Esophagus muscularis mucosa (tissue), 4 donors: ENCODE data around the gene CHCHD6.

Source experiments
- EP300 ChIP-seq: sonication (generic); formaldehyde crosslinking; IDR thresholded peaks from one replicate; pipeline ENCODE4 v1.6.1; 2017; ENCODE audit warnings: antibody characterized with exemption
- POLR2A ChIP-seq: fragments of 450-650 bp; IDR thresholded peaks from one replicate; pipeline ENCODE4 v1.6.1; 2017; ENCODE audit warnings: antibody characterized with exemption, moderate library complexity, mild to moderate bottlenecking, low read depth
- POLR2AphosphoS5 ChIP-seq, 2 donors: sonication (generic); formaldehyde crosslinking; IDR thresholded peaks; one replicate each; pipeline ENCODE4 v1.6.1; 2017; ENCODE audit warnings: antibody characterized with exemption in 2 of 2
- TF ChIP-seq, protein P1 (sequence below), 3 experiments: fragments of 200-600 bp in 2 of 3; fragments of 450-650 bp in 1 of 3; sonication (generic) in 2 of 3; IDR thresholded peaks; one replicate each; pipeline ENCODE4 v1.5.1; 2017 to 2019; ENCODE audit warnings: antibody characterized with exemption in 3 of 3, mild to moderate bottlenecking in 2 of 3, moderate library complexity in 1 of 3

DNA sequence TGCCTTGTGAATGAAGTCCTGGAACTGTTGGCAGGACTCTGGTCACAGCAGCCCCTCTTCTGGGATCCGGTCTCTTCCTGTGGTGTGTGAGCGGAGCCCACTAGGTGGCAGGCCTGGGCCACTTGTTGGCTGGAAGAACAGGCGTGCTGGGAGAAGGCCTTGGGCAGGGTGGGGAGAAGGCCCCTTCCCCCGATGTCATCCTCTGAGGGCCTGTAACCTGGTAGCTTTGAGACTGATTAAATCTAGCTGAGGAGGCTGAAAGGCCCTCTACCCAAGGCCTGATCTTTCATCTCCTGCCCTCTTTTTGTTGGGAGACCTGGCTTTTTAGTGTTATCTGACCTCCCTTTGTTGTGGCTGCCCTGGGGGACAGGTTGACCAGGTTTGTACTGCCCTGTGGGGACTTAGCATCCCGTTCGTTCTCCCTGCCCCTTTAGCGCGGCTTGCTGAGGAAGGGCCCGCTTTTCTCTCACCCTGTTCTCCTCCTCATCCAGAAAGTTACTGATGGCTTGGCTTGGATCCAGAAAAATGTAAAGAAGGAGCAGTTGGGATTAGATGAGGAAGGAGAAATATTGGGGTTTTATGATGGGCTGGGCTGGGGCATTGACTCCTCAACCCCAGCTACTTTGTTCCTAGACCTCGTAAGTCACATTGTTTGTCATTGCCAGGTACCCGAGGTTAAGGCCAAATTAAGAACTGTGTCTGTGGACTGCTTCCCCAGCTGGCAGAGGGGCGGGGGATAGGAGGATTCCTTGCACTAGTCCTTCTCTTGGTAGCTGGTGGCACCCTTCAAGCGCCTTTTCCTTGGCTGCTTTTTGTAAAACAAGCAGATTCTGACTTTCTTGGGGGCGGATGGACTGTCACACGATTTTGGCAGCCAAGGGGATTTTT, 48.5 kb downstream of the CHCHD6 start:
- TF ChIP-seq POLR2A (no peak), POLR2AphosphoS5 (IDR thresholded peaks at IDR 0.05) (no peak), EP300 (no peak)
- TF ChIP-seq, protein P1, sequence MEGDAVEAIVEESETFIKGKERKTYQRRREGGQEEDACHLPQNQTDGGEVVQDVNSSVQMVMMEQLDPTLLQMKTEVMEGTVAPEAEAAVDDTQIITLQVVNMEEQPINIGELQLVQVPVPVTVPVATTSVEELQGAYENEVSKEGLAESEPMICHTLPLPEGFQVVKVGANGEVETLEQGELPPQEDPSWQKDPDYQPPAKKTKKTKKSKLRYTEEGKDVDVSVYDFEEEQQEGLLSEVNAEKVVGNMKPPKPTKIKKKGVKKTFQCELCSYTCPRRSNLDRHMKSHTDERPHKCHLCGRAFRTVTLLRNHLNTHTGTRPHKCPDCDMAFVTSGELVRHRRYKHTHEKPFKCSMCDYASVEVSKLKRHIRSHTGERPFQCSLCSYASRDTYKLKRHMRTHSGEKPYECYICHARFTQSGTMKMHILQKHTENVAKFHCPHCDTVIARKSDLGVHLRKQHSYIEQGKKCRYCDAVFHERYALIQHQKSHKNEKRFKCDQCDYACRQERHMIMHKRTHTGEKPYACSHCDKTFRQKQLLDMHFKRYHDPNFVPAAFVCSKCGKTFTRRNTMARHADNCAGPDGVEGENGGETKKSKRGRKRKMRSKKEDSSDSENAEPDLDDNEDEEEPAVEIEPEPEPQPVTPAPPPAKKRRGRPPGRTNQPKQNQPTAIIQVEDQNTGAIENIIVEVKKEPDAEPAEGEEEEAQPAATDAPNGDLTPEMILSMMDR (IDR thresholded peaks at IDR 0.05): peak; percentile 77 to 87 (median 81)
